Measurements from ENCODE around the gene DCBLD1. TPM values are rescaled to one million over a fixed set of nuclear protein-coding genes. Genes with fewer than 3 reads are reported as not detected.

The DCBLD1 gene
- total RNA-seq, 1 donor from 2014 or later: 32.3 TPM

GRCh38 chr6:117525607-117526006 is 43.1 kb downstream of the DCBLD1 start:
- DNase-seq (ENCODE audit: low read depth in 2 of 2): no peak

GRCh38 chr6:117530467-117531242 is 48.2 kb downstream of the DCBLD1 start:
- no peak for DNase-seq (ENCODE audit: low read depth in 2 of 2)

- no peak for DNase-seq (ENCODE audit: low read depth in 2 of 2)
Measured at GRCh38 chr6:117531346-117531745, 48.9 kb downstream of the DCBLD1 start.

GRCh38 chr6:117531809-117532725 is 49.6 kb downstream of the DCBLD1 start:
- DNase-seq (ENCODE audit: low read depth in 2 of 2): no peak

- DNase-seq (ENCODE audit: low read depth in 2 of 2): no peak
Measured at GRCh38 chr6:117533775-117534174, 51.3 kb downstream of the DCBLD1 start.

- DNase-seq (ENCODE audit: low read depth in 2 of 2): peak; percentile 52 to 69
Measured at GRCh38 chr6:117534974-117535373, 52.5 kb downstream of the DCBLD1 start.

GRCh38 chr6:117536317-117536716 is 53.8 kb downstream of the DCBLD1 start:
- no peak for DNase-seq (ENCODE audit: low read depth in 2 of 2)

- no peak for DNase-seq (ENCODE audit: low read depth in 2 of 2)
Measured at GRCh38 chr6:117538615-117539014, 56.1 kb downstream of the DCBLD1 start.

GRCh38 chr6:117540670-117541069 is 58.2 kb downstream of the DCBLD1 start:
- no peak for DNase-seq (ENCODE audit: low read depth in 2 of 2)

- no peak for DNase-seq (ENCODE audit: low read depth in 2 of 2)
Measured at GRCh38 chr6:117542493-117542892, 60.0 kb downstream of the DCBLD1 start.

- no peak for DNase-seq (ENCODE audit: low read depth in 2 of 2)
Measured at GRCh38 chr6:117544716-117545115, 62.2 kb downstream of the DCBLD1 start.

- DNase-seq (ENCODE audit: low read depth in 2 of 2): peak in 1 of 2 donors; percentile 22
Measured at GRCh38 chr6:117545161-117545595, 62.7 kb downstream of the DCBLD1 start.

GRCh38 chr6:117546674-117547073 is 64.2 kb downstream of the DCBLD1 start:
- no peak for DNase-seq (ENCODE audit: low read depth in 2 of 2)

- peak; percentile 39 to 54 for DNase-seq (ENCODE audit: low read depth in 2 of 2)
Measured at GRCh38 chr6:117547688-117548621, 65.5 kb downstream of the DCBLD1 start.

GRCh38 chr6:117548797-117549301 is 66.4 kb downstream of the DCBLD1 start:
- DNase-seq (ENCODE audit: low read depth in 2 of 2): peak; percentile 40 to 76

- DNase-seq (ENCODE audit: low read depth in 2 of 2): no peak
Measured at GRCh38 chr6:117549611-117550010, 67.1 kb downstream of the DCBLD1 start.

- no peak for DNase-seq (ENCODE audit: low read depth in 2 of 2)
Measured at GRCh38 chr6:117550078-117550600, 67.7 kb downstream of the DCBLD1 start.

GRCh38 chr6:117550618-117551242 is 68.3 kb downstream of the DCBLD1 start:
- no peak for DNase-seq (ENCODE audit: low read depth in 2 of 2)

GRCh38 chr6:117552618-117553017 is 70.1 kb downstream of the DCBLD1 start:
- DNase-seq (ENCODE audit: low read depth in 2 of 2): no peak

- no peak for DNase-seq (ENCODE audit: low read depth in 2 of 2)
Measured at GRCh38 chr6:117553142-117553541, 70.7 kb downstream of the DCBLD1 start.
